ENCODE data around the gene PHLDA1. TPM values are rescaled to one million over a fixed set of nuclear protein-coding genes. Genes with fewer than 3 reads are reported as not detected.

The PHLDA1 gene
- total and polyA plus RNA-seq, 9 of the 15 experiments (the other 6 are each of a cell fraction or from before 2014, with no cell fraction given) = 0.15 to 2.9 (median 0.54) TPM

DNA sequence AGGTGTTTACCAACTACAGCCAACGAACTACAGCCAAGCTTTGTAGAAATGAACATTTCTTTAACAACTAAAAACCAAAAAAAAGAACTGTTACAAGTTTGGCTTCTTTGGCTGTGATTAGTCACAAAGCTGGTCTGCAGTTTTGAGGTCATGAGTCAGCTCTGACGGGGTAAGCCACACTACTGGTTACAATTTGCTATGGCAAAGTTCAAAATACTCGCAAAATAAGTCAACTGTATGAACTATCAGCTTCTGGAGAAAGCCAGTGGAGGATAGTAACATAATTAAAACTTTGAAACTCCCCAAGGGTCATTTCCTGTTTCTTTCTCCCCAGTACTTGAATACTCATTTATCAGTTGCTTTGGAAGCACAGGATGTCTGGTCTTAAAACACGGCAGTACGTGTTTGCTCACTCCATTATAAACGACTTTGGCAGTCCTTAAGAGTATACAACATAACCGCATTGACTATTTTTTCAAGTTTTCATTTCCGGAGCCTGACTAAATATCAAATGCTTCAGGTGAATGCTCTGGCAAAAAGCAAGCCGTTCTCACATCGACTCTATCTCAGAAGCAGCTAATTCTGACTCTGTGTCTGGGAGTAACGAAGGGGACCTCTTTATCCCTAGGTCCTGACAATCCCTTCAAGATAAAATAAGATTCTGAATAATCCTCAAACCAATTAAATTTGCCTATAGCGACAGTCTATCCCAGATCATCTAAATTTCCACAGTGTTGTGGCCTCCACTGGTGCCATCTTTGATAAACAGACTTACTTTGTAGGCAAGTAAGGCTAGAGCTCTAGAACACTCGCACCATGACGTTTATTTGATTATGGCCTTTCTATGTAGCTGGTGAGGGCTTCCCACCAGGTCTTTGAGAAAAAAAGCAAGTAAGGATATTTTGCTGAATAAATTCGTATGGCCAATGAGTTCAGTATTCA, 10.6 kb downstream of the PHLDA1 start (continued):
- TF ChIP-seq ZNF347 (CRISPR knock-in tag; IDR thresholded peaks at IDR 0.05; ENCODE audit: low read depth) (no peak), TCFL5 (CRISPR knock-in tag; conservative IDR thresholded peaks at IDR 0.05) (no peak), XRCC5 (IDR thresholded peaks at IDR 0.05; ENCODE audit: low read depth, low read length) (no peak), ZNF175 (CRISPR knock-in tag; IDR thresholded peaks at IDR 0.05; ENCODE audit: low read depth) (peak; percentile 92), SMARCA4 (IDR thresholded peaks at IDR 0.05) (0 out of 2 replicates have a peak, but pooled peaks have one; percentile 16)
- TF ChIP-seq, protein P1, sequence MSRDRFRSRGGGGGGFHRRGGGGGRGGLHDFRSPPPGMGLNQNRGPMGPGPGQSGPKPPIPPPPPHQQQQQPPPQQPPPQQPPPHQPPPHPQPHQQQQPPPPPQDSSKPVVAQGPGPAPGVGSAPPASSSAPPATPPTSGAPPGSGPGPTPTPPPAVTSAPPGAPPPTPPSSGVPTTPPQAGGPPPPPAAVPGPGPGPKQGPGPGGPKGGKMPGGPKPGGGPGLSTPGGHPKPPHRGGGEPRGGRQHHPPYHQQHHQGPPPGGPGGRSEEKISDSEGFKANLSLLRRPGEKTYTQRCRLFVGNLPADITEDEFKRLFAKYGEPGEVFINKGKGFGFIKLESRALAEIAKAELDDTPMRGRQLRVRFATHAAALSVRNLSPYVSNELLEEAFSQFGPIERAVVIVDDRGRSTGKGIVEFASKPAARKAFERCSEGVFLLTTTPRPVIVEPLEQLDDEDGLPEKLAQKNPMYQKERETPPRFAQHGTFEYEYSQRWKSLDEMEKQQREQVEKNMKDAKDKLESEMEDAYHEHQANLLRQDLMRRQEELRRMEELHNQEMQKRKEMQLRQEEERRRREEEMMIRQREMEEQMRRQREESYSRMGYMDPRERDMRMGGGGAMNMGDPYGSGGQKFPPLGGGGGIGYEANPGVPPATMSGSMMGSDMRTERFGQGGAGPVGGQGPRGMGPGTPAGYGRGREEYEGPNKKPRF (IDR thresholded peaks at IDR 0.05; ENCODE audit: low read depth, low read length) = no peak
- TF ChIP-seq, protein P2, sequence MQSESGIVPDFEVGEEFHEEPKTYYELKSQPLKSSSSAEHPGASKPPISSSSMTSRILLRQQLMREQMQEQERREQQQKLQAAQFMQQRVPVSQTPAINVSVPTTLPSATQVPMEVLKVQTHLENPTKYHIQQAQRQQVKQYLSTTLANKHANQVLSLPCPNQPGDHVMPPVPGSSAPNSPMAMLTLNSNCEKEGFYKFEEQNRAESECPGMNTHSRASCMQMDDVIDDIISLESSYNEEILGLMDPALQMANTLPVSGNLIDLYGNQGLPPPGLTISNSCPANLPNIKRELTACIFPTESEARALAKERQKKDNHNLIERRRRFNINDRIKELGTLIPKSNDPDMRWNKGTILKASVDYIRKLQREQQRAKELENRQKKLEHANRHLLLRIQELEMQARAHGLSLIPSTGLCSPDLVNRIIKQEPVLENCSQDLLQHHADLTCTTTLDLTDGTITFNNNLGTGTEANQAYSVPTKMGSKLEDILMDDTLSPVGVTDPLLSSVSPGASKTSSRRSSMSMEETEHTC (IDR thresholded peaks at IDR 0.05) = no peak
- TF ChIP-seq, protein P3, sequence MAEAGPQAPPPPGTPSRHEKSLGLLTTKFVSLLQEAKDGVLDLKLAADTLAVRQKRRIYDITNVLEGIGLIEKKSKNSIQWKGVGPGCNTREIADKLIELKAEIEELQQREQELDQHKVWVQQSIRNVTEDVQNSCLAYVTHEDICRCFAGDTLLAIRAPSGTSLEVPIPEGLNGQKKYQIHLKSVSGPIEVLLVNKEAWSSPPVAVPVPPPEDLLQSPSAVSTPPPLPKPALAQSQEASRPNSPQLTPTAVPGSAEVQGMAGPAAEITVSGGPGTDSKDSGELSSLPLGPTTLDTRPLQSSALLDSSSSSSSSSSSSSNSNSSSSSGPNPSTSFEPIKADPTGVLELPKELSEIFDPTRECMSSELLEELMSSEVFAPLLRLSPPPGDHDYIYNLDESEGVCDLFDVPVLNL (CRISPR knock-in tag; IDR thresholded peaks at IDR 0.05; ENCODE audit: low read depth) = no peak
- TF ChIP-seq, protein P4, sequence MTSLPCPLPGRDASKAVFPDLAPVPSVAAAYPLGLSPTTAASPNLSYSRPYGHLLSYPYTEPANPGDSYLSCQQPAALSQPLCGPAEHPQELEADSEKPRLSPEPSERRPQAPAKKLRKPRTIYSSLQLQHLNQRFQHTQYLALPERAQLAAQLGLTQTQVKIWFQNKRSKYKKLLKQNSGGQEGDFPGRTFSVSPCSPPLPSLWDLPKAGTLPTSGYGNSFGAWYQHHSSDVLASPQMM (CRISPR knock-in tag; IDR thresholded peaks at IDR 0.05) = no peak

Data from K562 (cell line).